Bronchial epithelial cell (primary cell): ENCODE results near the gene SHISA4. TPM values are rescaled to one million over a fixed set of nuclear protein-coding genes. Genes with fewer than 3 reads are reported as not detected.
"Not testable (repeated sequence)": the region's sequence is repeated elsewhere in the genome, so short reads cannot be mapped to it uniquely, and the experiment has no call there.

Source experiments
- DNase-seq: peaks from one replicate; pipeline ENCODE4 v3.0.0-alpha.2; 2010; ENCODE audit warnings: low read depth
- FAIRE-seq: peaks from 2 replicates; lab custom pipeline; 2011; peaks lifted over from hg19 to GRCh38; lab: Jason Lieb, UNC
- H3K27me3 ChIP-seq: 2 replicates; pipeline ENCODE4 v1.5.1; 2011; ENCODE audit warnings: low read length; ENCODE audit not compliant: control insufficient read depth, insufficient read depth
- H3K36me3 ChIP-seq: 2 replicates; pipeline ENCODE4 v1.5.1; 2011; ENCODE audit warnings: low read length; ENCODE audit not compliant: control insufficient read depth, insufficient read depth
- H3K4me3 ChIP-seq: 2 replicates; pipeline ENCODE4 v1.5.1; 2011; ENCODE audit warnings: mild to moderate bottlenecking, low read depth, low read length, control low read depth
- CTCF ChIP-seq: IDR thresholded peaks from 2 replicates; pipeline ENCODE4 v1.5.1; 2011; ENCODE audit warnings: mild to moderate bottlenecking, moderate library complexity, low read length, control low read depth, inconsistent platforms; ENCODE audit not compliant: insufficient read depth, severe bottlenecking
- total RNA-seq: library from RNA; depleted of rRNA; stranded (reverse); fragments of >200 nt; gene quantifications from 2 replicates; pipeline ENCODE4 v1.2.1, GENCODE V29; 2014

The SHISA4 gene
- 3.2 and 3.9 TPM in 2 replicates for total RNA-seq

- peak within 1 kb of the TSS; percentile 57 for H3K4me3 ChIP-seq
- no peaks in the 10 kb centered on the region for H3K27me3 ChIP-seq
- TF ChIP-seq CTCF = no peak
- FAIRE-seq (no peak), DNase-seq (peak; percentile 15)
- no peaks in the 10 kb centered on the region for H3K36me3 ChIP-seq
Measured at GRCh38 chr1:201888282-201889089, at the start of gene SHISA4. SHISA4 (plus strand) TSS chr1:201888898; CDS start chr1:201888995, 97 bp downstream.

- not testable (repeated sequence) for H3K36me3 ChIP-seq, DNase-seq, H3K4me3 ChIP-seq, H3K27me3 ChIP-seq, FAIRE-seq
Measured at GRCh38 chr1:201839089-201839488, 49.6 kb upstream of the SHISA4 start.

GRCh38 chr1:201840055-201840454 lies 48.6 kb upstream of the SHISA4 start:
- no peaks in the 10 kb centered on the region for H3K36me3 ChIP-seq
- FAIRE-seq (no peak), DNase-seq (no peak)
- no peak for TF ChIP-seq CTCF
- H3K27me3 ChIP-seq = no peaks in the 10 kb centered on the region
- no peak overlapping the region for H3K4me3 ChIP-seq

GRCh38 chr1:201840490-201840889 lies 48.2 kb upstream of the SHISA4 start:
- Histone ChIP-seq H3K4me3 (no peak overlapping the region), H3K27me3 (no peaks in the 10 kb centered on the region), H3K36me3 (no peaks in the 10 kb centered on the region)
- DNase-seq = no peak
- TF ChIP-seq CTCF = no peak
- FAIRE-seq = no peak

GRCh38 chr1:201841265-201841912 lies 47.3 kb upstream of the SHISA4 start:
- DNase-seq = no peak
- TF ChIP-seq CTCF = no peak
- Histone ChIP-seq H3K36me3 (no peaks in the 10 kb centered on the region), H3K27me3 (no peaks in the 10 kb centered on the region), H3K4me3 (no peak overlapping the region)
- no peak for FAIRE-seq

- no peaks in the 10 kb centered on the region for H3K36me3 ChIP-seq
- no peak for FAIRE-seq
- TF ChIP-seq CTCF = no peak
- no peak overlapping the region for H3K4me3 ChIP-seq
- no peaks in the 10 kb centered on the region for H3K27me3 ChIP-seq
- no peak for DNase-seq
Measured at GRCh38 chr1:201842472-201843027, 46.1 kb upstream of the SHISA4 start.
